Loucy (cell line): ENCODE data around the gene HOXD4.

Source experiments
- H2AFZ ChIP-seq: fragments of 200-600 bp; sonication (generic); 2 replicates; pipeline ENCODE4 v1.6.0; 2016; ENCODE audit warnings: antibody characterized with exemption, mild to moderate bottlenecking, low read length, moderate library complexity
- H3F3A ChIP-seq: fragments of 200-600 bp; 2 replicates; pipeline ENCODE4 v1.6.0; 2016; ENCODE audit warnings: antibody characterized with exemption, low read depth, mild to moderate bottlenecking
- H3K27me3 ChIP-seq: fragments of 200-600 bp; sonication (generic); 2 replicates; pipeline ENCODE4 v1.6.1; 2014; ENCODE audit warnings: low read length, mild to moderate bottlenecking; ENCODE audit not compliant: insufficient read depth, poor library complexity, severe bottlenecking
- H3K36me3 ChIP-seq: fragments of 200-600 bp; sonication (generic); 2 replicates; pipeline ENCODE4 v1.6.1; 2016; ENCODE audit warnings: low read length; ENCODE audit not compliant: insufficient read depth
- H3K4me1 ChIP-seq: fragments of 200-600 bp; sonication (generic); 2 replicates; pipeline ENCODE4 v1.5.1; 2014; ENCODE audit warnings: low read length, mild to moderate bottlenecking; ENCODE audit not compliant: insufficient read depth, poor library complexity, severe bottlenecking
- H3K4me2 ChIP-seq: fragments of 200-600 bp; sonication (generic); 2 replicates; pipeline ENCODE4 v1.6.0; 2014; ENCODE audit warnings: antibody characterized with exemption, low read length, low read depth, mild to moderate bottlenecking; ENCODE audit not compliant: poor library complexity, severe bottlenecking
- H3K4me3 ChIP-seq: fragments of 200-600 bp; sonication (generic); 2 replicates; pipeline ENCODE4 v1.5.1; 2014; ENCODE audit warnings: low read length, mild to moderate bottlenecking, mixed read lengths; ENCODE audit not compliant: poor library complexity, severe bottlenecking
- H3K79me2 ChIP-seq: fragments of 200-600 bp; sonication (generic); 2 replicates; pipeline ENCODE4 v1.6.1; 2014; ENCODE audit warnings: low read length; ENCODE audit not compliant: insufficient read depth
- H3K9ac ChIP-seq: fragments of 200-600 bp; sonication (generic); 2 replicates; pipeline ENCODE4 v1.6.0; 2014; ENCODE audit warnings: mild to moderate bottlenecking, low read depth, low read length, moderate library complexity; ENCODE audit not compliant: poor library complexity, severe bottlenecking
- H3K9me2 ChIP-seq: fragments of 200-600 bp; sonication (generic); replicated peaks from 2 replicates; pipeline ENCODE4 v1.6.1; 2016; ENCODE audit warnings: low read depth, low read length, mixed read lengths
- H3K9me3 ChIP-seq: fragments of 200-600 bp; sonication (generic); 2 replicates; pipeline ENCODE4 v1.6.1; 2014; ENCODE audit warnings: mild to moderate bottlenecking, antibody characterized with exemption, low read length, low read depth; ENCODE audit not compliant: insufficient read depth
- H4K20me1 ChIP-seq: fragments of 200-600 bp; sonication (generic); 2 replicates; pipeline ENCODE4 v1.6.0; 2014; ENCODE audit warnings: antibody characterized with exemption, low read length, mild to moderate bottlenecking; ENCODE audit not compliant: insufficient read depth, poor library complexity, severe bottlenecking
- CTCF ChIP-seq: fragments of 200-600 bp; sonication (generic); conservative IDR thresholded peaks from 2 replicates; pipeline ENCODE4 v1.5.1; 2014; ENCODE audit warnings: mild to moderate bottlenecking, antibody characterized with exemption, low read length
- EZH2phosphoT487 ChIP-seq: fragments of 200-600 bp; IDR thresholded peaks from 2 replicates; pipeline ENCODE4 v1.6.1; 2018; ENCODE audit warnings: antibody characterized with exemption, mild to moderate bottlenecking, moderate library complexity, borderline replicate concordance

The HOXD4 gene

GRCh38 chr2:176107731-176108181 is 43.6 kb upstream of the HOXD4 start:
- Histone ChIP-seq H3F3A (no peaks in the 10 kb centered on the region), H3K9ac (no peak overlapping the region), H3K9me2 (no peaks in the 10 kb centered on the region), H3K4me2 (no peak overlapping the region), H3K4me3 (no peak overlapping the region), H3K36me3 (no peaks in the 10 kb centered on the region), H4K20me1 (no peaks in the 10 kb centered on the region), H2AFZ (no peak overlapping the region), H3K9me3 (no peaks in the 10 kb centered on the region), H3K4me1 (peaks cover 3% of the 10 kb centered on the region), H3K79me2 (no peaks in the 10 kb centered on the region), H3K27me3 (peaks cover 13% of the 10 kb centered on the region)
- TF ChIP-seq EZH2phosphoT487 (no peak), CTCF (no peak)

DNA sequence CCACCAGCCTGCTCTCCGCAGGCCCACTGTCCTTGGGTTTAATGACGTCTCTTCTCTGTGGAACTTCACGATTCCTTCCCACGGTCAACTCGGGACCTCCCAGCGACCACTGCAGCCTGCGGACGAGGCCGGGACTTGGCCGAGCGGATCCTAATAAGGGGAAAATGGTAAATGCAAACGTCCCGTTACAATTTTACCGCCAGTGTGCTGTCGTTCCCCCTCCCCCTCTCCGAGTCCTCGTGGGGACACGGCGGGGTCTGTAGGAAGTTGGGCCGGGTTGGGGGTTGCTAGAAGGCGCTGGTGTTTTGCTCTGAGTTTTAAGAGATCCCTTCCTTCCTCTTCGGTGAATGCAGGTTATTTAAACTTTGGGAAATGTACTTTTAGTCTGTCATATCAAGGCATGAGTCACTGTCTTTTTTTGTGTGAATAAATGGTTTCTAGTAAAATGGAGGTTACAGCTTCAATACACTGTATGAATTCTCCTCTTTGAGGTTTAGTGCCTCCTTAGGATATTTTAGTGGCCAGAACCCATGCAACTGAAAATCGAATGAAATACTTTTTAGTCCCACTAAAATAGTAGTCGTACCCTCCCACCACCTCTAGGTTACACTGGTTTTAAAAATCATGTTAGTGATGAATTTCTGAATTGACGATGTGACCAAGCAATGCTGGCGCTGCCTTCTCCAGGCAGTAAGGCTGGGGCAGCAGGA is 42.0 kb upstream of the HOXD4 start:
- Histone ChIP-seq H3K27me3 (peaks cover 29% of the 10 kb centered on the region), H3K36me3 (no peaks in the 10 kb centered on the region), H3K4me2 (no peak overlapping the region), H3K4me3 (no peak overlapping the region), H3K9ac (no peak overlapping the region), H3K9me3 (no peaks in the 10 kb centered on the region), H3K79me2 (no peaks in the 10 kb centered on the region), H3F3A (0 out of 2 replicates have a peak, but pooled peaks cover under 1% of the 10 kb centered on the region), H3K9me2 (no peaks in the 10 kb centered on the region), H3K4me1 (peaks cover 2% of the 10 kb centered on the region), H2AFZ (no peak overlapping the region), H4K20me1 (no peaks in the 10 kb centered on the region)
- TF ChIP-seq EZH2phosphoT487 (no peak), CTCF (no peak)

- 0 out of 2 replicates have a peak, but pooled peaks cover 4% of the 10 kb centered on the region for H3F3A ChIP-seq
- TF ChIP-seq CTCF = no peak
- no peak for TF ChIP-seq EZH2phosphoT487
- H3K9me3 ChIP-seq = no peaks in the 10 kb centered on the region
- no peak overlapping the region for H3K4me2 ChIP-seq
- no peaks in the 10 kb centered on the region for H4K20me1 ChIP-seq
- H3K27me3 ChIP-seq = peaks cover 34% of the 10 kb centered on the region
- no peaks in the 10 kb centered on the region for H3K36me3 ChIP-seq
- H3K4me3 ChIP-seq = no peak overlapping the region
- H3K4me1 ChIP-seq = no peaks in the 10 kb centered on the region
- no peaks in the 10 kb centered on the region for H3K79me2 ChIP-seq
- no peak overlapping the region for H2AFZ ChIP-seq
- H3K9ac ChIP-seq = no peak overlapping the region
- no peaks in the 10 kb centered on the region for H3K9me2 ChIP-seq
Measured at GRCh38 chr2:176109946-176110345, 41.4 kb upstream of the HOXD4 start.
